ENCODE data around the gene KRTAP10-6.
"Not testable (repeated sequence)": the region's sequence is repeated elsewhere in the genome, so short reads cannot be mapped to it uniquely, and the experiment has no call there.

- TF ChIP-seq, protein P1, sequence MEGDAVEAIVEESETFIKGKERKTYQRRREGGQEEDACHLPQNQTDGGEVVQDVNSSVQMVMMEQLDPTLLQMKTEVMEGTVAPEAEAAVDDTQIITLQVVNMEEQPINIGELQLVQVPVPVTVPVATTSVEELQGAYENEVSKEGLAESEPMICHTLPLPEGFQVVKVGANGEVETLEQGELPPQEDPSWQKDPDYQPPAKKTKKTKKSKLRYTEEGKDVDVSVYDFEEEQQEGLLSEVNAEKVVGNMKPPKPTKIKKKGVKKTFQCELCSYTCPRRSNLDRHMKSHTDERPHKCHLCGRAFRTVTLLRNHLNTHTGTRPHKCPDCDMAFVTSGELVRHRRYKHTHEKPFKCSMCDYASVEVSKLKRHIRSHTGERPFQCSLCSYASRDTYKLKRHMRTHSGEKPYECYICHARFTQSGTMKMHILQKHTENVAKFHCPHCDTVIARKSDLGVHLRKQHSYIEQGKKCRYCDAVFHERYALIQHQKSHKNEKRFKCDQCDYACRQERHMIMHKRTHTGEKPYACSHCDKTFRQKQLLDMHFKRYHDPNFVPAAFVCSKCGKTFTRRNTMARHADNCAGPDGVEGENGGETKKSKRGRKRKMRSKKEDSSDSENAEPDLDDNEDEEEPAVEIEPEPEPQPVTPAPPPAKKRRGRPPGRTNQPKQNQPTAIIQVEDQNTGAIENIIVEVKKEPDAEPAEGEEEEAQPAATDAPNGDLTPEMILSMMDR (IDR thresholded peaks at IDR 0.05) = not testable (repeated sequence)
- TF ChIP-seq CHD2 (IDR thresholded peaks at IDR 0.05; ENCODE audit: low read length, partially characterized antibody); EP300 (IDR thresholded peaks at IDR 0.05); ESRRA (IDR thresholded peaks at IDR 0.05; ENCODE audit: borderline replicate concordance, low read length); HOXA7 (CRISPR knock-in tag; IDR thresholded peaks at IDR 0.05): not testable (repeated sequence)
Observed at GRCh38 chr21:44637851-44638348, 45.6 kb upstream of the KRTAP10-6 start.
